OCI-LY1 (cell line): Measurements from ENCODE around the gene TTLL10.

Experiments
- EZH2 ChIP-seq: fragments of 200-600 bp; sonication (generic), shearing (Covaris generic); IDR thresholded peaks from 2 replicates; pipeline ENCODE4 v1.8.0; 2017; ENCODE audit warnings: borderline replicate concordance, mixed run types, mild to moderate bottlenecking, antibody characterized with exemption, low read length, moderate library complexity, mixed read lengths
- TF ChIP-seq, protein P1 (sequence below): fragments of 200-600 bp; sonication (generic), shearing (Covaris generic); IDR thresholded peaks from 2 replicates; pipeline ENCODE4 v1.5.1; 2017; ENCODE audit warnings: mild to moderate bottlenecking, antibody characterized with exemption, low read length, moderate library complexity, mixed read lengths

DNA sequence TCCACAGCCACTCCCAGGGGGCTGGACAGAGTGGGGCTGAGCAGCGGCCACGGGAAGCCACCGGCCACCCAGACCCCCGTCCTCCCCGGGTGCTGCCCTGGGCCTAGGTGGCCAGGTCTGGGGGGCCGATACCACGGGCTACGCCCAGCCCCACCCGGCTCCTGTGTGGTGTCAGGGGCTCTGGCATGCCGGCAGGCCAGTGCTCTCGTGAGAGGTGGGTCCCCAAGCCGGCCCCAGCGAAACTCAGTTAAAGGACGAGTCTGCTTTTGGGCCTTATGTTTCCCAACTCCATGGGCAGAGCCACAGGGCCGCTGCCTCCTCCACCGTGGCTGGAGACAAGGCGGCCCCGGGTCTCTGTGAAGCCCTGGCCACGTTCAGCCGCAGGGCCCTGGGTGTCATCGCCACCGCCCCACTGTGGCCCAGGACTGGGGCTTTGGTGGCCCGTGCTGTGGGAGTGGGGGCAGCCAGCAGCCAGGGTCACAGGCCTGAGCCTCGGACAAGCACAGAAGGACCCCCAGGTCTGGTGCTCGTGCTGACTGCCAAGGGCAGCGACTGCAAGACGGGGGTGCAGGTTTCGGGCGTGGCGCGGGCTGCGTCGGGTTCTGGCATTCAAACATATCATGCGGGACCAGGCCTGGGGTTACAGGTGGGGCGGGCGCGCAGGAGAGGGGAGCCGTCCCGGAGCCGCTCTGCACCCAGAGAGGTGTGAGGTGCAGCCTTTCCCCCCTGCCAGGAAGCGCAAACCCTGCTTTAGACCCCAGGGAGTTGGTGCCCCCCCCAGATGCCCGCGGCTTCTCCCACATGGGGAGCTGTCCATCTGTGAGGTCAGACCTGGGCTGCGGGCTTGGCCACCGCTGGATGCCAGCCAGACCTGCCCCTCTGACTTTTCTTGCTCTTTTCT lies 45.9 kb upstream of the TTLL10 start:
- TF ChIP-seq EZH2, result no peak
- TF ChIP-seq, protein P1, sequence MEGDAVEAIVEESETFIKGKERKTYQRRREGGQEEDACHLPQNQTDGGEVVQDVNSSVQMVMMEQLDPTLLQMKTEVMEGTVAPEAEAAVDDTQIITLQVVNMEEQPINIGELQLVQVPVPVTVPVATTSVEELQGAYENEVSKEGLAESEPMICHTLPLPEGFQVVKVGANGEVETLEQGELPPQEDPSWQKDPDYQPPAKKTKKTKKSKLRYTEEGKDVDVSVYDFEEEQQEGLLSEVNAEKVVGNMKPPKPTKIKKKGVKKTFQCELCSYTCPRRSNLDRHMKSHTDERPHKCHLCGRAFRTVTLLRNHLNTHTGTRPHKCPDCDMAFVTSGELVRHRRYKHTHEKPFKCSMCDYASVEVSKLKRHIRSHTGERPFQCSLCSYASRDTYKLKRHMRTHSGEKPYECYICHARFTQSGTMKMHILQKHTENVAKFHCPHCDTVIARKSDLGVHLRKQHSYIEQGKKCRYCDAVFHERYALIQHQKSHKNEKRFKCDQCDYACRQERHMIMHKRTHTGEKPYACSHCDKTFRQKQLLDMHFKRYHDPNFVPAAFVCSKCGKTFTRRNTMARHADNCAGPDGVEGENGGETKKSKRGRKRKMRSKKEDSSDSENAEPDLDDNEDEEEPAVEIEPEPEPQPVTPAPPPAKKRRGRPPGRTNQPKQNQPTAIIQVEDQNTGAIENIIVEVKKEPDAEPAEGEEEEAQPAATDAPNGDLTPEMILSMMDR, result no peak
